Measurements from ENCODE around the gene CD96. TPM values are rescaled to one million over a fixed set of nuclear protein-coding genes. Genes with fewer than 3 reads are reported as not detected.
A peak's percentile ranks its signal among the peaks of the same experiment; 100 is the strongest.

Gene CD96
- total RNA-seq, 1 experiment from 2014 or later, result not detected

DNA sequence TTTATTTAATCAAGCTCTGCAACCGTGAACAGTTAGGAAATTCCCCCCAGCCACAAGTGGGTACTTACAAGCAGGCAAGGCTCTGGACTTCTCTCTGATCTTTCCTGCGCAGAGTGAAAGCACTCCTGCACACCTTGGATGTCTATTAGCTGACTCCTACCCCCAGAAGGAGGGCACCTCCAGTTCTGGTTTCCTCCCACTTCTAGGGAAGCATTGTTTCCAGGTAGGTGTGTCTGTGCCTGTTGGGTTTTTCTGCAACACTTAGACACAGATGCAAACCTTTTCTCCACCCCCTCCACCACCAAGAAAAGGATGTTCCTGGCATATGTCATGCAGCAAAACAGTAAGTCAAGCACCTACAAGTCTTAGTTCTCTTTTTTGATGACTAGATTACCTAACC is 53.2 kb downstream of the CD96 start, which contains the start of gene ZBED2:
TSS of gene ZBED2 (minus strand) at position 115 of the 400 bp plus-strand sequence. CDS start 1,145 bp downstream, outside the sequence.
- DNase-seq (no peak), ATAC-seq (no peak)
- no peaks in the 10 kb centered on the region for H4K20me1 ChIP-seq (ENCODE audit: low read length)
- H3K9me3 ChIP-seq (ENCODE audit: low read length), result no peaks in the 10 kb centered on the region
- ChIA-PET CTCF (no interaction called here), POLR2A (ENCODE audit: unreplicated experiment) (no interaction called here)
- H3K4me3 ChIP-seq (ENCODE audit: low read length), result no peak within 1 kb of the TSS
- H3K27me3 ChIP-seq (ENCODE audit: low read length), result no peaks in the 10 kb centered on the region
- no peaks in the 10 kb centered on the region for H3K79me2 ChIP-seq (ENCODE audit: low read length)
- BruUV-seq (replicated peaks), result no TSS peak
- no peaks in the 10 kb centered on the region for H3K36me3 ChIP-seq (ENCODE audit: low read depth, low read length)
- TF ChIP-seq EZH2 (IDR thresholded peaks at IDR 0.05; ENCODE audit: low read length, unreplicated experiment), result no peak
- no peak for TF ChIP-seq EZH2phosphoT487 (IDR thresholded peaks at IDR 0.05; ENCODE audit: borderline replicate concordance, low read length)
- TF ChIP-seq, protein P1, sequence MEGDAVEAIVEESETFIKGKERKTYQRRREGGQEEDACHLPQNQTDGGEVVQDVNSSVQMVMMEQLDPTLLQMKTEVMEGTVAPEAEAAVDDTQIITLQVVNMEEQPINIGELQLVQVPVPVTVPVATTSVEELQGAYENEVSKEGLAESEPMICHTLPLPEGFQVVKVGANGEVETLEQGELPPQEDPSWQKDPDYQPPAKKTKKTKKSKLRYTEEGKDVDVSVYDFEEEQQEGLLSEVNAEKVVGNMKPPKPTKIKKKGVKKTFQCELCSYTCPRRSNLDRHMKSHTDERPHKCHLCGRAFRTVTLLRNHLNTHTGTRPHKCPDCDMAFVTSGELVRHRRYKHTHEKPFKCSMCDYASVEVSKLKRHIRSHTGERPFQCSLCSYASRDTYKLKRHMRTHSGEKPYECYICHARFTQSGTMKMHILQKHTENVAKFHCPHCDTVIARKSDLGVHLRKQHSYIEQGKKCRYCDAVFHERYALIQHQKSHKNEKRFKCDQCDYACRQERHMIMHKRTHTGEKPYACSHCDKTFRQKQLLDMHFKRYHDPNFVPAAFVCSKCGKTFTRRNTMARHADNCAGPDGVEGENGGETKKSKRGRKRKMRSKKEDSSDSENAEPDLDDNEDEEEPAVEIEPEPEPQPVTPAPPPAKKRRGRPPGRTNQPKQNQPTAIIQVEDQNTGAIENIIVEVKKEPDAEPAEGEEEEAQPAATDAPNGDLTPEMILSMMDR (conservative IDR thresholded peaks at IDR 0.05; ENCODE audit: low read depth, low read length), result no peak
- intact Hi-C loops (cut with micrococcal nuclease), result no loop called here
- H3K4me1 ChIP-seq (ENCODE audit: insufficient read depth, low read length), result peaks cover 47% of the 10 kb centered on the region
- H3F3A ChIP-seq (ENCODE audit: low read length, unreplicated experiment), result peaks cover 10% of the 10 kb centered on the region
- peak within 1 kb of the TSS; percentile 43 for H3K4me2 ChIP-seq (ENCODE audit: low read length)
- peak within 1 kb of the TSS; percentile 83 for H3K27ac ChIP-seq (ENCODE audit: low read length)
- H2AFZ ChIP-seq (ENCODE audit: low read length), result peak within 1 kb of the TSS; percentile 25; the same call in 1 of the 2 replicates
- no peaks in the 10 kb centered on the region for H3K9me2 ChIP-seq (replicated peaks; ENCODE audit: low read length)
- no peak within 1 kb of the TSS for H3K9ac ChIP-seq (ENCODE audit: low read length)

DNA sequence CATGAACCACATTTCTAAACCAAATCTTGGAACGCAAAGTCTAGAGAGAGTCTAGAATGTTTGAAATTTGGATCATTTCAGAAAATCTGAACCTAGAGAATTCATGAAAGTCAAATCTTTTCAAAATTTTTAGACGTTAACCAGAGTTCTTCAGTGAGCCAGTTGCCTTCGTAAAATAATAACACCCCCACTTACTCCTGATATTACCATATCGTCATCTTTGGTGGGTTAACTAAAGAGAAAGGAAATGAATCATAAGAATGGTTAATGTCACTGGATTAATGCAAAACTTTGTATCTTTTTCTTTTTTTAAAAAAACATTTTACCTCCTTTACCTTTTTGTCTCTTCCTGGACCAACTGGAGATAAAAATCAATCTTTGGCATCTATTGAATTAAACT is 54.3 kb downstream of the CD96 start:
- no peaks in the 10 kb centered on the region for H3K79me2 ChIP-seq (ENCODE audit: low read length)
- no peak overlapping the region for H3K4me3 ChIP-seq (ENCODE audit: low read length)
- H4K20me1 ChIP-seq (ENCODE audit: low read length), result no peaks in the 10 kb centered on the region
- intact Hi-C loops (cut with micrococcal nuclease), result no loop called here
- no peaks in the 10 kb centered on the region for H3K9me2 ChIP-seq (replicated peaks; ENCODE audit: low read length)
- no peak overlapping the region for H3K27ac ChIP-seq (ENCODE audit: low read length)
- H3K4me1 ChIP-seq (ENCODE audit: insufficient read depth, low read length), result peaks cover 42% of the 10 kb centered on the region
- ATAC-seq, result no peak
- H3K4me2 ChIP-seq (ENCODE audit: low read length), result no peak overlapping the region
- H3K27me3 ChIP-seq (ENCODE audit: low read length), result no peaks in the 10 kb centered on the region
- ChIA-PET POLR2A (ENCODE audit: unreplicated experiment) (no interaction called here), CTCF (no interaction called here)
- H3K36me3 ChIP-seq (ENCODE audit: low read depth, low read length), result no peaks in the 10 kb centered on the region
- TF ChIP-seq EZH2 (IDR thresholded peaks at IDR 0.05; ENCODE audit: low read length, unreplicated experiment) (no peak), EZH2phosphoT487 (IDR thresholded peaks at IDR 0.05; ENCODE audit: borderline replicate concordance, low read length) (no peak)
- DNase-seq, result no peak
- peaks cover 10% of the 10 kb centered on the region for H3F3A ChIP-seq (ENCODE audit: low read length, unreplicated experiment)
- BruUV-seq (replicated peaks), result no TSS peak
- no peaks in the 10 kb centered on the region for H3K9me3 ChIP-seq (ENCODE audit: low read length)
- no peak overlapping the region for H2AFZ ChIP-seq (ENCODE audit: low read length)
- H3K9ac ChIP-seq (ENCODE audit: low read length), result no peak overlapping the region

DNA sequence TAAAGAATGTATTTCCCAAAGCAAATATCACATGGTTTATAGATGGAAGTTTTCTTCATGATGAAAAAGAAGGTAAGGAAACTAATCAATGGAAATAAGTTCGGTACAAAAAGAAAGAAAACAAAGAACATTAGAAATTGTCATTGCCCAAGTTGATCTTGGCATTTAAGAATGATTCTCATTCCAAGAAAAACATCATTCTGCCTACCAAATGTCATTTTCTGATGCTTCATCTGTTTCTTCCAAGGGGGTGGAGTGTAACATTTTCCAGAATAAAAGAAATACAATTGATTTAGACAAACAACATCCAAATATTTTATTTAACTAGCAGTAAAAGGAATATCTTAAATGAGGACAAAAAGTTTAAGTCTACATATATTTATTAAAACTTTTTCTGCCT is 56.1 kb downstream of the CD96 start:
- ATAC-seq, result no peak
- Histone ChIP-seq H3K9ac (ENCODE audit: low read length) (no peak overlapping the region), H3K9me3 (ENCODE audit: low read length) (no peaks in the 10 kb centered on the region), H2AFZ (ENCODE audit: low read length) (no peak overlapping the region), H3K36me3 (ENCODE audit: low read depth, low read length) (no peaks in the 10 kb centered on the region), H3K9me2 (replicated peaks; ENCODE audit: low read length) (no peaks in the 10 kb centered on the region), H3K79me2 (ENCODE audit: low read length) (no peaks in the 10 kb centered on the region), H3K27ac (ENCODE audit: low read length) (no peak overlapping the region), H3F3A (ENCODE audit: low read length, unreplicated experiment) (peaks cover 10% of the 10 kb centered on the region), H4K20me1 (ENCODE audit: low read length) (no peaks in the 10 kb centered on the region), H3K4me1 (ENCODE audit: insufficient read depth, low read length) (peaks cover 38% of the 10 kb centered on the region), H3K4me2 (ENCODE audit: low read length) (no peak overlapping the region), H3K4me3 (ENCODE audit: low read length) (no peak overlapping the region), H3K27me3 (ENCODE audit: low read length) (no peaks in the 10 kb centered on the region)
- TF ChIP-seq EZH2phosphoT487 (IDR thresholded peaks at IDR 0.05; ENCODE audit: borderline replicate concordance, low read length) (no peak), EZH2 (IDR thresholded peaks at IDR 0.05; ENCODE audit: low read length, unreplicated experiment) (no peak)
- TF ChIP-seq, protein P1 (conservative IDR thresholded peaks at IDR 0.05; ENCODE audit: low read depth, low read length), result no peak
- intact Hi-C loops (cut with micrococcal nuclease), result no loop called here
- POLR2A ChIA-PET (ENCODE audit: unreplicated experiment), result no interaction called here
- DNase-seq, result no peak
- CTCF ChIA-PET, result interaction anchor here (0.6 kb wide), 1 partner anchor 319 kb away, joined by 4 read pairs; no protein-coding TSS in a partner anchor
- BruUV-seq (replicated peaks), result no TSS peak
